GM23338 (cell line): Measurements from ENCODE around the gene XYLT1. TPM values are rescaled to one million over a fixed set of nuclear protein-coding genes. Genes with fewer than 3 reads are reported as not detected.

ENCODE experiments used
- ATAC-seq: fragments of 200-7000 bp; cut with Tn5 transposase; 3 replicates; pipeline ENCODE4 v1.9.1; 2020
- DNase-seq: peaks from one replicate; pipeline ENCODE4 v3.0.0-alpha.2; 2015; ENCODE audit warnings: low spot score
- H2AFZ ChIP-seq: fragments of 200-600 bp; sonication (generic); 2 replicates; pipeline ENCODE4 v1.8.0; 2016; ENCODE audit warnings: antibody characterized with exemption, mild to moderate bottlenecking, moderate library complexity
- H3F3A ChIP-seq: fragments of 200-600 bp; sonication (generic); replicated peaks from 2 replicates; pipeline ENCODE4 v1.8.0; 2017; ENCODE audit warnings: antibody characterized with exemption, mixed run types, low read depth
- H3K27ac ChIP-seq: fragments of 200-600 bp; sonication (generic); 2 replicates; pipeline ENCODE4 v1.6.1; 2016; ENCODE audit warnings: low read depth
- H3K27me3 ChIP-seq: fragments of 200-600 bp; sonication (generic); 2 replicates; pipeline ENCODE4 v1.8.0; 2016; ENCODE audit warnings: mild to moderate bottlenecking, mixed run types, moderate library complexity; ENCODE audit not compliant: insufficient read depth
- H3K36me3 ChIP-seq: fragments of 200-600 bp; sonication (generic); 2 replicates; pipeline ENCODE4 v1.8.0; 2016; ENCODE audit warnings: mild to moderate bottlenecking; ENCODE audit not compliant: insufficient read depth
- H3K4me1 ChIP-seq: fragments of 200-600 bp; sonication (generic); 2 replicates; pipeline ENCODE4 v1.8.0; 2016; ENCODE audit warnings: mild to moderate bottlenecking, moderate library complexity; ENCODE audit not compliant: insufficient read depth
- H3K4me2 ChIP-seq: fragments of 200-600 bp; sonication (generic); 2 replicates; pipeline ENCODE4 v1.7.1; 2017; ENCODE audit warnings: mixed run types
- H3K4me3 ChIP-seq: fragments of 200-600 bp; sonication (generic); 2 replicates; pipeline ENCODE4 v1.6.1; 2016; ENCODE audit warnings: mixed run types
- H3K79me2 ChIP-seq: fragments of 200-600 bp; sonication (generic); replicated peaks from 2 replicates; pipeline ENCODE4 v1.8.0; 2017; ENCODE audit warnings: mild to moderate bottlenecking; ENCODE audit not compliant: insufficient read depth
- H3K9me2 ChIP-seq: fragments of 200-600 bp; sonication (generic); 2 replicates; pipeline ENCODE4 v1.8.0; 2017; ENCODE audit not compliant: insufficient read depth
- H4K20me1 ChIP-seq: fragments of 200-600 bp; sonication (generic); replicated peaks from 2 replicates; pipeline ENCODE4 v1.8.0; 2017; ENCODE audit warnings: mild to moderate bottlenecking; ENCODE audit not compliant: insufficient read depth
- H3K27ac Mint-ChIP-seq: 2 replicates; pipeline ENCODE4 v1.8.0; 2020; ENCODE audit warnings: inconsistent platforms, mild to moderate bottlenecking, moderate library complexity, mixed read lengths
- H3K27me3 Mint-ChIP-seq: 3 replicates; pipeline ENCODE4 v1.8.0; 2022; ENCODE audit warnings: low read depth, mild to moderate bottlenecking, moderate library complexity, mixed read lengths, inconsistent platforms; ENCODE audit not compliant: insufficient read depth, poor library complexity
- H3K36me3 Mint-ChIP-seq: 3 replicates; pipeline ENCODE4 v1.8.0; 2021; ENCODE audit warnings: low read depth, mild to moderate bottlenecking, inconsistent platforms, moderate library complexity, mixed read lengths
- H3K4me1 Mint-ChIP-seq: 3 replicates; pipeline ENCODE4 v1.8.0; 2020; ENCODE audit warnings: mild to moderate bottlenecking, inconsistent platforms, mixed read lengths
- H3K4me3 Mint-ChIP-seq: 3 replicates; pipeline ENCODE4 v1.8.0; 2021; ENCODE audit warnings: moderate library complexity, mild to moderate bottlenecking, inconsistent platforms, mixed read lengths
- H3K9me3 Mint-ChIP-seq: 3 replicates; pipeline ENCODE4 v1.8.0; 2020; ENCODE audit warnings: moderate library complexity, mild to moderate bottlenecking, inconsistent platforms, mixed read lengths
- CREB1 ChIP-seq: fragments of 250-450 bp; sonication (Bioruptor Pico); IDR thresholded peaks from 2 replicates; pipeline ENCODE4 v1.5.0; 2020; ENCODE audit warnings: low read depth, mild to moderate bottlenecking, moderate library complexity
- EZH2 ChIP-seq: fragments of 200-600 bp; sonication (generic); IDR thresholded peaks from one replicate; pipeline ENCODE4 v1.8.0; 2017; ENCODE audit warnings: antibody characterized with exemption, mild to moderate bottlenecking, low read depth; ENCODE audit not compliant: unreplicated experiment
- EZH2phosphoT487 ChIP-seq: fragments of 200-600 bp; sonication (generic); IDR thresholded peaks from one replicate; pipeline ENCODE4 v1.8.1; 2018; ENCODE audit warnings: antibody characterized with exemption; ENCODE audit not compliant: unreplicated experiment
- JUNB ChIP-seq: IDR thresholded peaks from one replicate; pipeline ENCODE4 v1.6.1; 2016; ENCODE audit warnings: antibody characterized with exemption; ENCODE audit not compliant: unreplicated experiment
- NANOG ChIP-seq: IDR thresholded peaks from 2 replicates; pipeline ENCODE4 v1.6.1; 2016; ENCODE audit warnings: antibody characterized with exemption, borderline replicate concordance
- POLR2AphosphoS5 ChIP-seq: IDR thresholded peaks from 2 replicates; pipeline ENCODE4 v1.6.1; 2016; ENCODE audit warnings: antibody characterized with exemption, low read depth
- STAT1 ChIP-seq: IDR thresholded peaks from one replicate; pipeline ENCODE4 v1.6.1; 2016; ENCODE audit warnings: antibody characterized with exemption; ENCODE audit not compliant: unreplicated experiment
- ZNF114 ChIP-seq: fragments of 250-450 bp; sonication (Bioruptor Pico); IDR thresholded peaks from 2 replicates; pipeline ENCODE4 v1.5.0; 2020; ENCODE audit warnings: mild to moderate bottlenecking, moderate library complexity
- ZNF331 ChIP-seq: fragments of 250-450 bp; sonication (Bioruptor Pico); IDR thresholded peaks from 2 replicates; pipeline ENCODE4 v1.5.0; 2020; ENCODE audit warnings: low read depth, mild to moderate bottlenecking, moderate library complexity
- polyA plus RNA-seq: library from polyadenylated mRNA; unstranded; fragments of >200 nt; fragmentation: Nextera tagmentation; extraction: Ambion mirVana; gene quantifications from 2 replicates; pipeline ENCODE4 v1.2.1, GENCODE V29; 2016
- total RNA-seq: library from RNA; depleted of rRNA; stranded (reverse); fragments of >200 nt; shearing (Covaris generic); gene quantifications from 2 replicates; pipeline ENCODE4 v1.2.3, GENCODE V29; 2014
- TF ChIP-seq, protein P1 (sequence below): IDR thresholded peaks from one replicate; pipeline ENCODE4 v1.6.1; 2018; ENCODE audit warnings: antibody characterized with exemption; ENCODE audit not compliant: unreplicated experiment
- TF ChIP-seq, protein P2 (sequence below): IDR thresholded peaks from 2 replicates; pipeline ENCODE4 v1.6.1; 2016; ENCODE audit warnings: antibody characterized with exemption
- TF ChIP-seq, protein P3 (sequence below), 2 experiments: fragments of 200-600 bp in 1 of 2; sonication (generic) in 1 of 2; conservative IDR thresholded peaks; 2 replicates each; pipeline versions ENCODE4 v1.5.1 to v1.6.1; 2016 to 2017; ENCODE audit warnings: antibody characterized with exemption in 2 of 2, low read depth in 2 of 2, mild to moderate bottlenecking in 2 of 2, moderate library complexity in 1 of 2
- TF ChIP-seq, protein P4 (sequence below): fragments of 250-450 bp; sonication (Bioruptor Pico); IDR thresholded peaks from 2 replicates; pipeline ENCODE4 v1.5.0; 2020; ENCODE audit warnings: mild to moderate bottlenecking, moderate library complexity

Gene XYLT1
- total and polyA plus RNA-seq, 2 experiments from 2014 or later = 3.5 to 24.7 TPM

DNA sequence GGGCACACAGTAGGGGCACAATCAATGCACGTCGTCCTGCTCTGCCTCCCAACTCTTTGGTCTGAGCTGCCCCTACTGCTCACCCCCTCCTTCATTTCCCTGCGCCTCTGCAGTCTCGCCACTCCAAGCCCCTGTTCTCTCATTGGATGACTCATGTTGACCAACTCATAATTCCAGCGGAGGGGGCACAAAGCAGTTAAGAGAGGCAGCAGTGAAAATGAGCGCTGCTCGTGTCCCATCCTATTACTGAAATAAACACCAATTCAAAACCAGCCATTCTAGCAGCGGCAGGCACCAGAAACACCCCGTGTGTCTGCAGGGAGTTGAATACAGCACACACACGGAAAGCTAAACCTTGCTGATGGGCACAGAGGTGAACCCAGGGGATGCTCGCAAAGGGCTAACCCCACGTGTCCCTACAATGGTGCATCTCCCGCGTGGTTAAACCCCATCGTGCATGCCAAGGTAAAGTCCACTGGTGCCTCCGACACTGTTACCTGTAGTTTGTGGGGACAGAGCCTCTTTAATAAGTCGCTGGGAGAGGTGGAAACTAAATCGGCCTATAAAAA lies 310.4 kb downstream of the XYLT1 start:
- Histone ChIP-seq H3K36me3 (no peaks in the 10 kb centered on the region), H3K9me2 (no peaks in the 10 kb centered on the region), H3K79me2 (no peaks in the 10 kb centered on the region), H3K4me1 (peaks cover 30% of the 10 kb centered on the region), H3F3A (0 out of 2 replicates have a peak, but pooled peaks cover 3% of the 10 kb centered on the region), H2AFZ (peak overlapping the region; percentile 82), H3K27me3 (no peaks in the 10 kb centered on the region), H3K27ac (0 out of 2 replicates have a peak overlapping the region, but pooled peaks have one; percentile 52), H3K4me3 (peak overlapping the region; percentile 46; the same call in 1 of the 2 replicates), H4K20me1 (0 out of 2 replicates have a peak, but pooled peaks cover 9% of the 10 kb centered on the region), H3K4me2 (peak overlapping the region; percentile 80)
- Mint-ChIP-seq H3K36me3 (peaks cover 11% of the 10 kb centered on the region; the same call in 2 of the 3 replicates), H3K4me3 (no peak overlapping the region), H3K9me3 (no peaks in the 10 kb centered on the region), H3K27me3 (peaks cover 2% of the 10 kb centered on the region), H3K27ac (no peak overlapping the region), H3K4me1 (peaks cover 26% of the 10 kb centered on the region)
- TF ChIP-seq NANOG = no peak
- TF ChIP-seq, protein P1, sequence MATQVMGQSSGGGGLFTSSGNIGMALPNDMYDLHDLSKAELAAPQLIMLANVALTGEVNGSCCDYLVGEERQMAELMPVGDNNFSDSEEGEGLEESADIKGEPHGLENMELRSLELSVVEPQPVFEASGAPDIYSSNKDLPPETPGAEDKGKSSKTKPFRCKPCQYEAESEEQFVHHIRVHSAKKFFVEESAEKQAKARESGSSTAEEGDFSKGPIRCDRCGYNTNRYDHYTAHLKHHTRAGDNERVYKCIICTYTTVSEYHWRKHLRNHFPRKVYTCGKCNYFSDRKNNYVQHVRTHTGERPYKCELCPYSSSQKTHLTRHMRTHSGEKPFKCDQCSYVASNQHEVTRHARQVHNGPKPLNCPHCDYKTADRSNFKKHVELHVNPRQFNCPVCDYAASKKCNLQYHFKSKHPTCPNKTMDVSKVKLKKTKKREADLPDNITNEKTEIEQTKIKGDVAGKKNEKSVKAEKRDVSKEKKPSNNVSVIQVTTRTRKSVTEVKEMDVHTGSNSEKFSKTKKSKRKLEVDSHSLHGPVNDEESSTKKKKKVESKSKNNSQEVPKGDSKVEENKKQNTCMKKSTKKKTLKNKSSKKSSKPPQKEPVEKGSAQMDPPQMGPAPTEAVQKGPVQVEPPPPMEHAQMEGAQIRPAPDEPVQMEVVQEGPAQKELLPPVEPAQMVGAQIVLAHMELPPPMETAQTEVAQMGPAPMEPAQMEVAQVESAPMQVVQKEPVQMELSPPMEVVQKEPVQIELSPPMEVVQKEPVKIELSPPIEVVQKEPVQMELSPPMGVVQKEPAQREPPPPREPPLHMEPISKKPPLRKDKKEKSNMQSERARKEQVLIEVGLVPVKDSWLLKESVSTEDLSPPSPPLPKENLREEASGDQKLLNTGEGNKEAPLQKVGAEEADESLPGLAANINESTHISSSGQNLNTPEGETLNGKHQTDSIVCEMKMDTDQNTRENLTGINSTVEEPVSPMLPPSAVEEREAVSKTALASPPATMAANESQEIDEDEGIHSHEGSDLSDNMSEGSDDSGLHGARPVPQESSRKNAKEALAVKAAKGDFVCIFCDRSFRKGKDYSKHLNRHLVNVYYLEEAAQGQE = no peak
- TF ChIP-seq POLR2AphosphoS5 = no peak
- no peak for TF ChIP-seq JUNB
- no peak for TF ChIP-seq ZNF331
- TF ChIP-seq, protein P2, sequence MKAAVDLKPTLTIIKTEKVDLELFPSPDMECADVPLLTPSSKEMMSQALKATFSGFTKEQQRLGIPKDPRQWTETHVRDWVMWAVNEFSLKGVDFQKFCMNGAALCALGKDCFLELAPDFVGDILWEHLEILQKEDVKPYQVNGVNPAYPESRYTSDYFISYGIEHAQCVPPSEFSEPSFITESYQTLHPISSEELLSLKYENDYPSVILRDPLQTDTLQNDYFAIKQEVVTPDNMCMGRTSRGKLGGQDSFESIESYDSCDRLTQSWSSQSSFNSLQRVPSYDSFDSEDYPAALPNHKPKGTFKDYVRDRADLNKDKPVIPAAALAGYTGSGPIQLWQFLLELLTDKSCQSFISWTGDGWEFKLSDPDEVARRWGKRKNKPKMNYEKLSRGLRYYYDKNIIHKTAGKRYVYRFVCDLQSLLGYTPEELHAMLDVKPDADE = no peak
- TF ChIP-seq CREB1 (CRISPR knock-in tag) = no peak
- TF ChIP-seq, protein P3, sequence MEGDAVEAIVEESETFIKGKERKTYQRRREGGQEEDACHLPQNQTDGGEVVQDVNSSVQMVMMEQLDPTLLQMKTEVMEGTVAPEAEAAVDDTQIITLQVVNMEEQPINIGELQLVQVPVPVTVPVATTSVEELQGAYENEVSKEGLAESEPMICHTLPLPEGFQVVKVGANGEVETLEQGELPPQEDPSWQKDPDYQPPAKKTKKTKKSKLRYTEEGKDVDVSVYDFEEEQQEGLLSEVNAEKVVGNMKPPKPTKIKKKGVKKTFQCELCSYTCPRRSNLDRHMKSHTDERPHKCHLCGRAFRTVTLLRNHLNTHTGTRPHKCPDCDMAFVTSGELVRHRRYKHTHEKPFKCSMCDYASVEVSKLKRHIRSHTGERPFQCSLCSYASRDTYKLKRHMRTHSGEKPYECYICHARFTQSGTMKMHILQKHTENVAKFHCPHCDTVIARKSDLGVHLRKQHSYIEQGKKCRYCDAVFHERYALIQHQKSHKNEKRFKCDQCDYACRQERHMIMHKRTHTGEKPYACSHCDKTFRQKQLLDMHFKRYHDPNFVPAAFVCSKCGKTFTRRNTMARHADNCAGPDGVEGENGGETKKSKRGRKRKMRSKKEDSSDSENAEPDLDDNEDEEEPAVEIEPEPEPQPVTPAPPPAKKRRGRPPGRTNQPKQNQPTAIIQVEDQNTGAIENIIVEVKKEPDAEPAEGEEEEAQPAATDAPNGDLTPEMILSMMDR (conservative IDR thresholded peaks at IDR 0.05; ENCODE audit: low read depth in 2 of 2) = no peak
- no peak for TF ChIP-seq EZH2phosphoT487
- TF ChIP-seq, protein P4, sequence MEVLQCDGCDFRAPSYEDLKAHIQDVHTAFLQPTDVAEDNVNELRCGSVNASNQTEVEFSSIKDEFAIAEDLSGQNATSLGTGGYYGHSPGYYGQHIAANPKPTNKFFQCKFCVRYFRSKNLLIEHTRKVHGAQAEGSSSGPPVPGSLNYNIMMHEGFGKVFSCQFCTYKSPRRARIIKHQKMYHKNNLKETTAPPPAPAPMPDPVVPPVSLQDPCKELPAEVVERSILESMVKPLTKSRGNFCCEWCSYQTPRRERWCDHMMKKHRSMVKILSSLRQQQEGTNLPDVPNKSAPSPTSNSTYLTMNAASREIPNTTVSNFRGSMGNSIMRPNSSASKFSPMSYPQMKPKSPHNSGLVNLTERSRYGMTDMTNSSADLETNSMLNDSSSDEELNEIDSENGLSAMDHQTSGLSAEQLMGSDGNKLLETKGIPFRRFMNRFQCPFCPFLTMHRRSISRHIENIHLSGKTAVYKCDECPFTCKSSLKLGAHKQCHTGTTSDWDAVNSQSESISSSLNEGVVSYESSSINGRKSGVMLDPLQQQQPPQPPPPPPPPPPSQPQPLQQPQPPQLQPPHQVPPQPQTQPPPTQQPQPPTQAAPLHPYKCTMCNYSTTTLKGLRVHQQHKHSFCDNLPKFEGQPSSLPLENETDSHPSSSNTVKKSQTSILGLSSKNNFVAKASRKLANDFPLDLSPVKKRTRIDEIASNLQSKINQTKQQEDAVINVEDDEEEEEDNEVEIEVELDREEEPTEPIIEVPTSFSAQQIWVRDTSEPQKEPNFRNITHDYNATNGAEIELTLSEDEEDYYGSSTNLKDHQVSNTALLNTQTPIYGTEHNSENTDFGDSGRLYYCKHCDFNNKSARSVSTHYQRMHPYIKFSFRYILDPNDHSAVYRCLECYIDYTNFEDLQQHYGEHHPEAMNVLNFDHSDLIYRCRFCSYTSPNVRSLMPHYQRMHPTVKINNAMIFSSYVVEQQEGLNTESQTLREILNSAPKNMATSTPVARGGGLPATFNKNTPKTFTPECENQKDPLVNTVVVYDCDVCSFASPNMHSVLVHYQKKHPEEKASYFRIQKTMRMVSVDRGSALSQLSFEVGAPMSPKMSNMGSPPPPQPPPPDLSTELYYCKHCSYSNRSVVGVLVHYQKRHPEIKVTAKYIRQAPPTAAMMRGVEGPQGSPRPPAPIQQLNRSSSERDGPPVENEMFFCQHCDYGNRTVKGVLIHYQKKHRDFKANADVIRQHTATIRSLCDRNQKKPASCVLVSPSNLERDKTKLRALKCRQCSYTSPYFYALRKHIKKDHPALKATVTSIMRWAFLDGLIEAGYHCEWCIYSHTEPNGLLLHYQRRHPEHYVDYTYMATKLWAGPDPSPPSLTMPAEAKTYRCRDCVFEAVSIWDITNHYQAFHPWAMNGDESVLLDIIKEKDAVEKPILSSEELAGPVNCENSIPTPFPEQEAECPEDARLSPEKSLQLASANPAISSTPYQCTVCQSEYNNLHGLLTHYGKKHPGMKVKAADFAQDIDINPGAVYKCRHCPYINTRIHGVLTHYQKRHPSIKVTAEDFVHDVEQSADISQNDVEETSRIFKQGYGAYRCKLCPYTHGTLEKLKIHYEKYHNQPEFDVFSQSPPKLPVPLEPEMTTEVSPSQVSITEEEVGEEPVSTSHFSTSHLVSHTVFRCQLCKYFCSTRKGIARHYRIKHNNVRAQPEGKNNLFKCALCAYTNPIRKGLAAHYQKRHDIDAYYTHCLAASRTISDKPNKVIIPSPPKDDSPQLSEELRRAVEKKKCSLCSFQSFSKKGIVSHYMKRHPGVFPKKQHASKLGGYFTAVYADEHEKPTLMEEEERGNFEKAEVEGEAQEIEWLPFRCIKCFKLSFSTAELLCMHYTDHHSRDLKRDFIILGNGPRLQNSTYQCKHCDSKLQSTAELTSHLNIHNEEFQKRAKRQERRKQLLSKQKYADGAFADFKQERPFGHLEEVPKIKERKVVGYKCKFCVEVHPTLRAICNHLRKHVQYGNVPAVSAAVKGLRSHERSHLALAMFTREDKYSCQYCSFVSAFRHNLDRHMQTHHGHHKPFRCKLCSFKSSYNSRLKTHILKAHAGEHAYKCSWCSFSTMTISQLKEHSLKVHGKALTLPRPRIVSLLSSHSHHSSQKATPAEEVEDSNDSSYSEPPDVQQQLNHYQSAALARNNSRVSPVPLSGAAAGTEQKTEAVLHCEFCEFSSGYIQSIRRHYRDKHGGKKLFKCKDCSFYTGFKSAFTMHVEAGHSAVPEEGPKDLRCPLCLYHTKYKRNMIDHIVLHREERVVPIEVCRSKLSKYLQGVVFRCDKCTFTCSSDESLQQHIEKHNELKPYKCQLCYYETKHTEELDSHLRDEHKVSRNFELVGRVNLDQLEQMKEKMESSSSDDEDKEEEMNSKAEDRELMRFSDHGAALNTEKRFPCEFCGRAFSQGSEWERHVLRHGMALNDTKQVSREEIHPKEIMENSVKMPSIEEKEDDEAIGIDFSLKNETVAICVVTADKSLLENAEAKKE (CRISPR knock-in tag) = no peak
- TF ChIP-seq STAT1 = no peak
- no peak for TF ChIP-seq ZNF114 (CRISPR knock-in tag)
- TF ChIP-seq EZH2 = no peak
- peak; percentile 65 for ATAC-seq
- DNase-seq = peak; percentile 42
